Measurements from ENCODE around the gene PLOD1. TPM values are rescaled to one million over a fixed set of nuclear protein-coding genes. Genes with fewer than 3 reads are reported as not detected.

Gene PLOD1
- total RNA-seq (137 and 210 TPM in 2 replicates), polyA plus RNA-seq (162 and 278 TPM in 2 replicates), polyA minus RNA-seq (ENCODE audit: low replicate concordance) (207 and 472 TPM in 2 replicates)
- 168 and 325 TPM in 2 replicates for polyA plus RNA-seq (2012)

- no peaks in the 10 kb centered on the region for H3K9me3 ChIP-seq (ENCODE audit: control insufficient read depth, insufficient read depth, low read depth, low read length)
- H3K79me2 ChIP-seq (ENCODE audit: control insufficient read depth, insufficient read depth, low read length): peaks cover 20% of the 10 kb centered on the region
- no peak for TF ChIP-seq CTCF (conservative IDR thresholded peaks at IDR 0.05 in 1 of 2, IDR thresholded peaks at IDR 0.05 in 1 of 2; ENCODE audit: low read depth in 1 of 2, low read length in 2 of 2)
- no peak for TF ChIP-seq EZH2 (IDR thresholded peaks at IDR 0.05; ENCODE audit: low read length, missing control alignments)
- H3K36me3 ChIP-seq (ENCODE audit: control insufficient read depth, insufficient read depth, low read length): peaks cover 2% of the 10 kb centered on the region
- DNase-seq (ENCODE audit: low read depth in 2 of 2): peak; percentile 89 to 91
- H3K4me1 ChIP-seq (ENCODE audit: control insufficient read depth, extremely low read depth, insufficient read depth, low read length): peaks cover 19% of the 10 kb centered on the region
- H3K4me2 ChIP-seq (ENCODE audit: extremely low read depth, insufficient read depth, low read length): peak within 1 kb of the TSS; percentile 67
- peak within 1 kb of the TSS; percentile 51 for H2AFZ ChIP-seq (ENCODE audit: low read length)
- H3K4me3 ChIP-seq (replicated peaks in 1 of 4; ENCODE audit: control extremely low read depth in 1 of 4, insufficient read depth in 1 of 4, low read depth in 3 of 4, low read length in 4 of 4): peak within 1 kb of the TSS; percentile 73 to 93 (median 85)
- H3K27ac ChIP-seq (ENCODE audit: insufficient read depth, low read length): peak within 1 kb of the TSS; percentile 64
- H3K9ac ChIP-seq (ENCODE audit: insufficient read depth, low read length): peak within 1 kb of the TSS; percentile 75
- H3K27me3 ChIP-seq (ENCODE audit: control insufficient read depth, insufficient read depth, low read length): no peaks in the 10 kb centered on the region
- no peaks in the 10 kb centered on the region for H4K20me1 ChIP-seq (ENCODE audit: control insufficient read depth, extremely low read depth, insufficient read depth, low read length)
Observed at GRCh38 chr1:11934302-11935056, at the start of gene PLOD1. PLOD1 (plus strand) TSS chr1:11934717; CDS start chr1:11934780, 63 bp downstream.

DNA sequence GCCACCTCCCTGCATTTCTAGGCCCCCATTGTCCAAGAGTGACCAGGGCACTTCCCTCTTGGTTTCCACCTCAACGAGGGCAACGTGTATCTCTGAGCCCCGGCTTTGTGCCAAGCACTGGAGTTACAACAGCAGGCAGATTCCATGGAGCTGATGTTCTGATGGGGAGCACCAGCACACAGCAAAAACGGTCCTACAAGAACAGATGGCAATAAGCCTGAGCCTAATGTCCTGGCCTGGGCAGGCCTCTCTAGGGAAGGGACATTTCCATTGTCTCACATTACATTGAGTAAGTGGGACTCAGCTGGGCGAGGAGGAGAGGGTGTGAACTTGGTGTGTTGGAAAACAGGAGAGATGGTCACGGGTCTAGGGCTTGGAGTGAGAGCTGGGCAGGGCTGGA lies 48.6 kb upstream of the PLOD1 start:
- no peak overlapping the region for H3K4me3 ChIP-seq (replicated peaks in 1 of 4; ENCODE audit: control extremely low read depth in 1 of 4, insufficient read depth in 1 of 4, low read depth in 3 of 4, low read length in 4 of 4)
- no peak overlapping the region for H3K27ac ChIP-seq (ENCODE audit: insufficient read depth, low read length)
- no peaks in the 10 kb centered on the region for H3K79me2 ChIP-seq (ENCODE audit: control insufficient read depth, insufficient read depth, low read length)
- H3K27me3 ChIP-seq (ENCODE audit: control insufficient read depth, insufficient read depth, low read length): no peaks in the 10 kb centered on the region
- H2AFZ ChIP-seq (ENCODE audit: low read length): no peak overlapping the region
- no peaks in the 10 kb centered on the region for H3K9me3 ChIP-seq (ENCODE audit: control insufficient read depth, insufficient read depth, low read depth, low read length)
- no peaks in the 10 kb centered on the region for H3K4me1 ChIP-seq (ENCODE audit: control insufficient read depth, extremely low read depth, insufficient read depth, low read length)
- no peak for DNase-seq (ENCODE audit: low read depth in 2 of 2)
- H3K36me3 ChIP-seq (ENCODE audit: control insufficient read depth, insufficient read depth, low read length): no peaks in the 10 kb centered on the region
- no peak overlapping the region for H3K4me2 ChIP-seq (ENCODE audit: extremely low read depth, insufficient read depth, low read length)
- H4K20me1 ChIP-seq (ENCODE audit: control insufficient read depth, extremely low read depth, insufficient read depth, low read length): no peaks in the 10 kb centered on the region
- TF ChIP-seq EZH2 (IDR thresholded peaks at IDR 0.05; ENCODE audit: low read length, missing control alignments): no peak
- no peak for TF ChIP-seq CTCF (conservative IDR thresholded peaks at IDR 0.05 in 1 of 2, IDR thresholded peaks at IDR 0.05 in 1 of 2; ENCODE audit: low read depth in 1 of 2, low read length in 2 of 2)
- no peak overlapping the region for H3K9ac ChIP-seq (ENCODE audit: insufficient read depth, low read length)

- TF ChIP-seq EZH2 (IDR thresholded peaks at IDR 0.05; ENCODE audit: low read length, missing control alignments) (no peak), CTCF (conservative IDR thresholded peaks at IDR 0.05 in 1 of 2, IDR thresholded peaks at IDR 0.05 in 1 of 2; ENCODE audit: low read depth in 1 of 2, low read length in 2 of 2) (no peak)
- Histone ChIP-seq H2AFZ (ENCODE audit: low read length) (no peak overlapping the region), H3K4me1 (ENCODE audit: control insufficient read depth, extremely low read depth, insufficient read depth, low read length) (no peaks in the 10 kb centered on the region), H3K36me3 (ENCODE audit: control insufficient read depth, insufficient read depth, low read length) (no peaks in the 10 kb centered on the region), H3K79me2 (ENCODE audit: control insufficient read depth, insufficient read depth, low read length) (no peaks in the 10 kb centered on the region), H3K27ac (ENCODE audit: insufficient read depth, low read length) (no peak overlapping the region), H3K9ac (ENCODE audit: insufficient read depth, low read length) (no peak overlapping the region), H4K20me1 (ENCODE audit: control insufficient read depth, extremely low read depth, insufficient read depth, low read length) (no peaks in the 10 kb centered on the region), H3K4me3 (replicated peaks in 1 of 4; ENCODE audit: control extremely low read depth in 1 of 4, insufficient read depth in 1 of 4, low read depth in 3 of 4, low read length in 4 of 4) (no peak overlapping the region), H3K27me3 (ENCODE audit: control insufficient read depth, insufficient read depth, low read length) (no peaks in the 10 kb centered on the region), H3K9me3 (ENCODE audit: control insufficient read depth, insufficient read depth, low read depth, low read length) (no peaks in the 10 kb centered on the region), H3K4me2 (ENCODE audit: extremely low read depth, insufficient read depth, low read length) (no peak overlapping the region)
- no peak for DNase-seq (ENCODE audit: low read depth in 2 of 2)
Observed at GRCh38 chr1:11886986-11887665, 47.4 kb upstream of the PLOD1 start.
